Measurements from ENCODE around the gene MOV10L1. TPM values are rescaled to one million over a fixed set of nuclear protein-coding genes. Genes with fewer than 3 reads are reported as not detected.

MOV10L1 gene
- total RNA-seq, 2 donors from 2014 or later: 0.27 to 0.50 TPM

DNA sequence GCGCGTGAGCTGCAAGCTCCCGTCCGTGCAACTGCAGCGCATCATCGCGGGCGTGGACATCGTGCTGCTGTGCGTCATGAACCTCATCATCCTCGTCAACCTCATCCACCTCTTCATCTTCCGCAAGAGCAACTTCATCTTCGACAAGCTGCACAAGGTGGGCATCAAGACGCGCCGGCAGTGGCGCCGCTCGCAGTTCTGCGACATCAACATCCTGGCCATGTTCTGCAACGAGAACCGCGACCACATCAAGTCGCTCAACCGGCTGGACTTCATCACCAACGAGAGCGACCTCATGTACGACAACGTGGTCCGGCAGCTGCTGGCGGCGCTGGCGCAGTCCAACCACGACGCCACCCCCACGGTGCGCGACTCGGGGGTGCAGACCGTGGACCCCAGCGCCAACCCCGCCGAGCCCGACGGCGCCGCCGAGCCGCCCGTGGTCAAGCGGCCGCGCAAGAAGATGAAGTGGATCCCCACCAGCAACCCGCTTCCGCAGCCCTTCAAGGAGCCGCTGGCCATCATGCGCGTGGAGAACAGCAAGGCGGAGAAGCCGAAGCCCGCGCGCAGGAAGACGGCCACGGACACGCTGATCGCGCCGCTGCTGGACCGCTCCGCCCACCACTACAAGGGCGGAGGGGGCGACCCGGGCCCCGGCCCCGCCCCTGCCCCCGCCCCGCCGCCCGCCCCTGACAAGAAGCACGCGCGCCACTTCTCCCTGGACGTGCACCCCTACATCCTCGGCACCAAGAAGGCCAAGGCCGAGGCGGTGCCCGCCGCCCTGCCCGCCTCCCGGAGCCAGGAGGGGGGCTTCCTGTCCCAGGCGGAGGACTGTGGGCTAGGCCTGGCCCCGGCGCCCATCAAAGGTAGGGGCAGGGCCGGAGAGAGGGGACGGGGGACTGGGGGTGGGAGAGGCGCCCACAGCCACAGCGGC is 88.0 kb downstream of the MOV10L1 start:
- no peak for DNase-seq
- Histone ChIP-seq H3K27me3 (peaks cover 14% of the 10 kb centered on the region), H3K4me3 (no peak overlapping the region), H3K9ac (ENCODE audit: low read depth in 2 of 2, low read length in 2 of 2) (no peak overlapping the region), H3K36me3 (no peaks in the 10 kb centered on the region), H3K27ac (no peak overlapping the region), H3K4me1 (no peaks in the 10 kb centered on the region), H3K9me3 (no peaks in the 10 kb centered on the region)
- TF ChIP-seq, protein P1, sequence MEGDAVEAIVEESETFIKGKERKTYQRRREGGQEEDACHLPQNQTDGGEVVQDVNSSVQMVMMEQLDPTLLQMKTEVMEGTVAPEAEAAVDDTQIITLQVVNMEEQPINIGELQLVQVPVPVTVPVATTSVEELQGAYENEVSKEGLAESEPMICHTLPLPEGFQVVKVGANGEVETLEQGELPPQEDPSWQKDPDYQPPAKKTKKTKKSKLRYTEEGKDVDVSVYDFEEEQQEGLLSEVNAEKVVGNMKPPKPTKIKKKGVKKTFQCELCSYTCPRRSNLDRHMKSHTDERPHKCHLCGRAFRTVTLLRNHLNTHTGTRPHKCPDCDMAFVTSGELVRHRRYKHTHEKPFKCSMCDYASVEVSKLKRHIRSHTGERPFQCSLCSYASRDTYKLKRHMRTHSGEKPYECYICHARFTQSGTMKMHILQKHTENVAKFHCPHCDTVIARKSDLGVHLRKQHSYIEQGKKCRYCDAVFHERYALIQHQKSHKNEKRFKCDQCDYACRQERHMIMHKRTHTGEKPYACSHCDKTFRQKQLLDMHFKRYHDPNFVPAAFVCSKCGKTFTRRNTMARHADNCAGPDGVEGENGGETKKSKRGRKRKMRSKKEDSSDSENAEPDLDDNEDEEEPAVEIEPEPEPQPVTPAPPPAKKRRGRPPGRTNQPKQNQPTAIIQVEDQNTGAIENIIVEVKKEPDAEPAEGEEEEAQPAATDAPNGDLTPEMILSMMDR (IDR thresholded peaks at IDR 0.05): no peak
- intact Hi-C loops (cut with DNase I): no loop called here

DNA sequence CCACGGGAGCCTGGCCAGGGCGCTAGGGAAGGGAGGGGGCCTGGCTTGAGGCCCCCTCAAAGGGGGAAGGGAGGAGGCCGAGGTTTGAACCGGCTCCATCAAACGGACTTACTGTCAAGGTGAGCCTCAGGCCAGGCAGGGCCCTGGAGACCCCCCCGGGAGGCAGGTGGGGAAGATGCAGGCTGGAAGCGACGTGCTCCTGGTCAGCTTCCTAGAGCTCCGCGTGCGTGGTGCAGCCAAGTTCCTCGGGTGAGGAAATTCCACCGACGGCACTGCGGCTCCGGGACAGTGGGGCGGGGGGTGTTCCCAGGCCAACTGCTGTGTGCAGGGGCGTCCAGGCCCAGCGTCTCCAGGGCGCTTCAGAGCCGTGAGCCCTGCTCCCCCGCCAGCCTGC is 88.7 kb downstream of the MOV10L1 start:
- Histone ChIP-seq H3K9me3 (no peaks in the 10 kb centered on the region), H3K4me3 (no peak overlapping the region), H3K27ac (no peak overlapping the region), H3K9ac (ENCODE audit: low read depth in 2 of 2, low read length in 2 of 2) (no peak overlapping the region), H3K4me1 (no peaks in the 10 kb centered on the region), H3K36me3 (no peaks in the 10 kb centered on the region), H3K27me3 (peaks cover 14% of the 10 kb centered on the region)
- TF ChIP-seq, protein P1 (IDR thresholded peaks at IDR 0.05): no peak
- no peak for DNase-seq
- intact Hi-C loops (cut with DNase I): no loop called here

GRCh38 chr22:50178871-50179869 is 89.4 kb downstream of the MOV10L1 start:
- Histone ChIP-seq H3K4me1 (peaks cover 3% of the 10 kb centered on the region), H3K9ac (ENCODE audit: low read depth in 2 of 2, low read length in 2 of 2) (no peak overlapping the region), H3K4me3 (no peak overlapping the region), H3K27me3 (peaks cover 14% of the 10 kb centered on the region), H3K36me3 (no peaks in the 10 kb centered on the region), H3K27ac (no peak overlapping the region), H3K9me3 (no peaks in the 10 kb centered on the region)
- no peak for DNase-seq
- TF ChIP-seq, protein P1 (IDR thresholded peaks at IDR 0.05): no peak
- intact Hi-C loops (cut with DNase I): no loop called here

DNA sequence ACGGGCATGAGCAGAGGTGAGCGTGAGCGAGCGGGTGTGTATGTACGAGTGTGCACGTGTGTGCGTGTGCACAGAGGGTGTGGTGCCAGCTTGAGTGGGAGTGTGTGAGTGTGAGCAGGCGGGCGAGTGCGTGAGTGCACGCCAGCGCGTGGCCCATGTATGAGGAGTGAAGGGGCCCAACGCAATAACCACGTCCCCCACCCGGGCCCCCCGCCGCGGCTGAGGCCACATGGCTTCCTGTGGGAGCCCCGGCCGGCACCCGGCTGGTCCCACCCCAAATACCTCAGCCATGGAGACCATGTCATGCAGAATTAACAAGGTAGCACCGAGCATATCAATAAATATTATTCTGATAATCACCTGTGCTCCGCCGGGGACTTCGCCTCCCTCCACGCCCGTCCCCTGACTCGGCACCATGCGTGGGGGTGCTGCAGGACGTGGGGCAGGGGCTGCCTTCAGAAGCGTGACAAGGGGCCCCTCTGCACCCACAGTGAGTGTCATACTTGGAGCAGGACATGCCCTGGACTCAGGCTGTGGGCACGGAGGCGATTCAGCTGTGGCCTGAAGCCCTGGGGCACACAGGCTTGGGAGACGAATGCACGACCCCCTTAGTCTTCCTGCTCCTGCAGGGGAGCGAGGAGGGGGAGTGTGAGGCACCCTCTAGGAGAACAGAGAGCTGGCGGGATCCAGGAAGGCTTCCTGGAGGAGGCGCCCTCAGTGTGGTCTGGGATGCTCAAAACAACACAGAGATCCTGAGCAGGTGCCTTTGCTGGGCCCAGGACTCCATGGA is 90.3 kb downstream of the MOV10L1 start:
- TF ChIP-seq, protein P1 (IDR thresholded peaks at IDR 0.05): no peak
- no peak overlapping the region for H3K27ac ChIP-seq
- intact Hi-C loops (cut with DNase I): no loop called here
- H3K4me1 ChIP-seq: peaks cover 7% of the 10 kb centered on the region
- no peaks in the 10 kb centered on the region for H3K36me3 ChIP-seq
- H3K4me3 ChIP-seq: no peak overlapping the region
- peaks cover 14% of the 10 kb centered on the region for H3K27me3 ChIP-seq
- H3K9ac ChIP-seq (ENCODE audit: low read depth in 2 of 2, low read length in 2 of 2): no peak overlapping the region
- DNase-seq: no peak
- no peaks in the 10 kb centered on the region for H3K9me3 ChIP-seq

Measured in colonic mucosa (tissue), 4 donors.